Putamen (tissue), 1 donor: ENCODE data around the gene TMEM135.
"Not testable (repeated sequence)": the region's sequence is repeated elsewhere in the genome, so short reads cannot be mapped to it uniquely, and the experiment has no call there.

Experiments
- DNase-seq: peaks from one replicate; pipeline ENCODE4 v3.0.0-alpha.2; 2016; ENCODE audit warnings: low spot score

Gene TMEM135

GRCh38 chr11:87258171-87258833 is 220.6 kb downstream of the TMEM135 start:
- no peak for DNase-seq

GRCh38 chr11:87259736-87260135 is 222.0 kb downstream of the TMEM135 start:
- peak; percentile 15 for DNase-seq

- DNase-seq: no peak
These were observed 223.1 kb downstream of the TMEM135 start for GRCh38 chr11:87260811-87261210.

- no peak for DNase-seq
These were observed 225.6 kb downstream of the TMEM135 start for GRCh38 chr11:87263264-87263838.

GRCh38 chr11:87263979-87264378 is 226.2 kb downstream of the TMEM135 start:
- no peak for DNase-seq

- peak; percentile 13 for DNase-seq
These were observed 227.4 kb downstream of the TMEM135 start for GRCh38 chr11:87265132-87265531.

GRCh38 chr11:87265979-87266378 is 228.2 kb downstream of the TMEM135 start:
- no peak for DNase-seq

GRCh38 chr11:87266751-87267150 is 229.0 kb downstream of the TMEM135 start:
- no peak for DNase-seq

GRCh38 chr11:87271951-87272350 is 234.2 kb downstream of the TMEM135 start:
- DNase-seq: not testable (repeated sequence)

GRCh38 chr11:87275176-87275575 is 237.4 kb downstream of the TMEM135 start:
- no peak for DNase-seq

- no peak for DNase-seq
These were observed 242.4 kb downstream of the TMEM135 start for GRCh38 chr11:87280143-87280542.

GRCh38 chr11:87281496-87281895 is 243.8 kb downstream of the TMEM135 start:
- no peak for DNase-seq

- no peak for DNase-seq
These were observed 246.6 kb downstream of the TMEM135 start for GRCh38 chr11:87284306-87284705.

GRCh38 chr11:87285674-87286073 is 247.9 kb downstream of the TMEM135 start:
- DNase-seq: not testable (repeated sequence)

GRCh38 chr11:87286338-87286737 is 248.6 kb downstream of the TMEM135 start:
- no peak for DNase-seq

GRCh38 chr11:87290304-87290922 is 252.7 kb downstream of the TMEM135 start:
- DNase-seq: peak; percentile 8

- DNase-seq: no peak
These were observed 254.9 kb downstream of the TMEM135 start for GRCh38 chr11:87292598-87292997.

GRCh38 chr11:87295237-87295636 is 257.5 kb downstream of the TMEM135 start:
- no peak for DNase-seq

GRCh38 chr11:87296627-87297026 is 258.9 kb downstream of the TMEM135 start:
- DNase-seq: no peak

- no peak for DNase-seq
These were observed 260.4 kb downstream of the TMEM135 start for GRCh38 chr11:87298155-87298554.

- no peak for DNase-seq
These were observed 261.3 kb downstream of the TMEM135 start for GRCh38 chr11:87299041-87299481.

- DNase-seq: no peak
These were observed 263.1 kb downstream of the TMEM135 start for GRCh38 chr11:87300640-87301380.
